Activated CD4-positive, alpha-beta T cell treated with anti-CD3 and anti-CD28 coated beads for 36 hours (primary cell): ENCODE data around the gene OR1E1. TPM values are rescaled to one million over a fixed set of nuclear protein-coding genes. Genes with fewer than 3 reads are reported as not detected.
"Not testable (repeated sequence)": the region's sequence is repeated elsewhere in the genome, so short reads cannot be mapped to it uniquely, and the experiment has no call there.

Source experiments
- ATAC-seq: fragments of 200-7000 bp; cut with Tn5 transposase; one replicate; pipeline ENCODE4 v1.10.0; 2021; ENCODE audit warnings: mild to moderate bottlenecking, moderate library complexity
- CTCF ChIA-PET: fragments of 350-600 bp; sonication (Branson Sonifier 250); formaldehyde crosslinking; loops from one replicate; lab custom pipeline; 2021; ENCODE audit warnings: antibody characterized with exemption; lab: Charles Lee
- POLR2A ChIA-PET: fragments of 350-600 bp; sonication (Branson Sonifier 250); formaldehyde crosslinking; loops from one replicate; lab custom pipeline; 2021; ENCODE audit warnings: antibody characterized with exemption, inconsistent platforms; lab: Charles Lee
- DNase-seq: peaks from one replicate; pipeline ENCODE4 v3.0.0-alpha.2; 2020
- H3K27ac Mint-ChIP-seq: one replicate; pipeline ENCODE4 v1.8.0; 2021; ENCODE audit warnings: mixed read lengths
- H3K27me3 Mint-ChIP-seq: one replicate; pipeline ENCODE4 v1.8.0; 2021; ENCODE audit warnings: mixed read lengths
- H3K36me3 Mint-ChIP-seq: one replicate; pipeline ENCODE4 v1.8.0; 2021; ENCODE audit warnings: low read depth, mixed read lengths
- H3K4me1 Mint-ChIP-seq: one replicate; pipeline ENCODE4 v1.8.0; 2021; ENCODE audit warnings: mixed read lengths
- H3K4me3 Mint-ChIP-seq: one replicate; pipeline ENCODE4 v1.8.0; 2021; ENCODE audit warnings: mild to moderate bottlenecking, moderate library complexity, mixed read lengths
- H3K9me3 Mint-ChIP-seq: one replicate; pipeline ENCODE4 v1.8.0; 2021; ENCODE audit warnings: low read depth, mixed read lengths
- intact Hi-C, 2 experiments: fragments of 100-400 bp; cut with DNase I in 1 of 2; cut with micrococcal nuclease in 1 of 2; formaldehyde crosslinking; loops; one replicate each; pipeline versions ENCODE4 v1.14.2 to v1.15.1; 2022 to 2024; cut with DNase I, micrococcal nuclease
- total RNA-seq, 2 experiments: library from RNA; stranded (reverse); gene quantifications; one replicate each; pipeline ENCODE4 v1.2.3, GENCODE V29; 2021

Gene OR1E1
- total RNA-seq, 2 experiments from 2014 or later = not detected

- Mint-ChIP-seq H3K4me1 (no peaks in the 10 kb centered on the region), H3K36me3 (no peaks in the 10 kb centered on the region), H3K9me3 (no peaks in the 10 kb centered on the region), H3K27me3 (peaks cover 13% of the 10 kb centered on the region), H3K4me3 (no peak overlapping the region), H3K27ac (no peak overlapping the region)
- ChIA-PET CTCF (interaction anchor here (0.7 kb wide), 1 partner anchor 243 kb away, joined by 4 read pairs; no protein-coding TSS in a partner anchor), POLR2A (no interaction called here)
- no peak for ATAC-seq
- intact Hi-C loops = no loop called here
- DNase-seq = no peak
Measured at GRCh38 chr17:3400055-3400454, 1.8 kb upstream of the OR1E1 start.

- CTCF ChIA-PET, ATAC-seq, intact Hi-C loops, H3K9me3 Mint-ChIP-seq, H3K4me1 Mint-ChIP-seq, H3K4me3 Mint-ChIP-seq, H3K27ac Mint-ChIP-seq, POLR2A ChIA-PET, H3K36me3 Mint-ChIP-seq: not testable (repeated sequence)
- peak; percentile 49 for DNase-seq
- peaks cover 16% of the 10 kb centered on the region for H3K27me3 Mint-ChIP-seq
Measured at GRCh38 chr17:3397801-3398200, 409 bp downstream of the OR1E1 start.

DNA sequence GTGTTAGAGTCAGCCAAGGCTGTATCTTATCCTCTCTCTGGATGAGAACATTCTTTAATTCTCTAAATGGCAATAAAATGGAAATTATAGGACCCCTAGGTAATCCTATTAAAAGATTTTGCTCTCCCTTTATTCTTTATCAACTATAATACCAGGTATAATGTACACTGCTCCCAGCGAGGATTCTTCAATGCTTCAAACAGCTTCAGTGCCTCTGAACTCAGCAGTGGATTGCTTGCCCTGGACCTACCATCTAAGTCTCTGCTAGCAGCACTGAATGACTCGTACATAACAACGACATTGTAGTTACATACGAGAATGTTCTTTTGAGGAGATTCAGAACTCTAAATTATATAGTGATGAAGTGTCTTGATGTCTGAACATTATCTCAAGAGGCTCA, 8.4 kb downstream of the OR1E1 start:
- ChIA-PET POLR2A (no interaction called here), CTCF (interaction anchor here (0.9 kb wide), 1 partner anchor 156 kb away, joined by 3 read pairs; no protein-coding TSS in a partner anchor)
- Mint-ChIP-seq H3K27me3 (peaks cover 29% of the 10 kb centered on the region), H3K9me3 (no peaks in the 10 kb centered on the region), H3K4me1 (peaks cover 2% of the 10 kb centered on the region), H3K36me3 (no peaks in the 10 kb centered on the region), H3K4me3 (no peak overlapping the region), H3K27ac (no peak overlapping the region)
- ATAC-seq (no peak), DNase-seq (no peak)
- intact Hi-C loops = no loop called here

DNA sequence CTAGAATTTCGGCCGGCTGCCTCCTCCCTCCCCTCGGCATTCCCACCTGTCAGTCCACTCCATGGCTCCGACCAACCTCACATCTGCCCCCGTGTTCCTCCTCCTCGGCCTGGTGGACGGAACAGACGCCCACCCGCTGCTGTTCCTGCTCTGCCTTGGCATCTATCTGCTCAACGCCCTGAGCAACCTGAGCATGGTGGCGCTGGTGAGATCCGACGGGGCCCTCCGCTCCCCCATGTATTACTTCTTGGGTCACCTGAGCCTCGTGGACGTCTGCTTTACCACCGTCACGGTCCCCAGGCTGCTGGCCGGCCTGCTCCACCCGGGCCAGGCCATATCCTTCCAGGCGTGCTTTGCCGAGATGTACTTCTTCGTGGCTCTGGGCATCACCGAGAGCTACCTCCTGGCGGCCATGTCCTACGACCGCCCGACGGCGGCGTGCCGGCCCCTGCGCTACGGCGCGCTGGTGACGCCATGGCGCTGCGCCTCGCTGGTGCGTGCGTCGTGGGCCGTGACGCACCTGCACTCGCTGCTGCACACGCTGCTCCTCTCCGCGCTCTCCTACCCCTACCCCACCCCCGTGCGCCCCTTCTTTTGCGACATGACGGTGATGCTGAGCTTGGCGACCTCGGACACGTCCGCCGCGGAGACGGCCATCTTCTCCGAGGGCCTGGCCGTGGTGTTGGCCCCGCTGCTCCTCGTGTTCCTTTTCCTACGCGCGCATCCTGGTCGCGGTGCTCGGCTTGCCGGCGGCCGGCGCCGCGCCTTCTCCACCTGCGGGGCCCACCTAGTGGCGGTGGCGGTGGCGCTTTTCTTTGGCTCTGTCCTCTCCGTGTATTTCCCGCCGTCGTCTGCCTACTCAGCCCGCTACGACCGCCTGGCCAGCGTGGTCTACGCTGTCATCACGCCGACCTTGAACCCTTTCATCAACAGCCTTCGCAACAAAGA, 12.1 kb downstream of the OR1E1 start, which contains the start of gene OR3A2:
OR3A2 (minus strand) TSS at position 440 of the 948 bp plus-strand sequence.
- intact Hi-C loops = no loop called here
- peak within 1 kb of the TSS; percentile 72 for H3K27ac Mint-ChIP-seq
- no peaks in the 10 kb centered on the region for H3K36me3 Mint-ChIP-seq
- H3K4me3 Mint-ChIP-seq = peak within 1 kb of the TSS; percentile 73
- POLR2A ChIA-PET = interaction anchor here (0.6 kb wide), 1 partner anchor 598 kb away, joined by 5 read pairs; no protein-coding TSS in a partner anchor
- DNase-seq = peak; percentile 67
- H3K9me3 Mint-ChIP-seq = no peaks in the 10 kb centered on the region
- peaks cover 2% of the 10 kb centered on the region for H3K4me1 Mint-ChIP-seq
- H3K27me3 Mint-ChIP-seq = peaks cover 23% of the 10 kb centered on the region
- peak; percentile 97 for ATAC-seq
- CTCF ChIA-PET = no interaction called here

- ChIA-PET POLR2A (no interaction called here), CTCF (no interaction called here)
- H3K36me3 Mint-ChIP-seq = peaks cover 2% of the 10 kb centered on the region
- peaks cover 2% of the 10 kb centered on the region for H3K4me1 Mint-ChIP-seq
- intact Hi-C loops = no loop called here
- H3K9me3 Mint-ChIP-seq = no peaks in the 10 kb centered on the region
- H3K27ac Mint-ChIP-seq = no peak overlapping the region
- H3K27me3 Mint-ChIP-seq = peaks cover 20% of the 10 kb centered on the region
- DNase-seq (no peak), ATAC-seq (no peak)
- H3K4me3 Mint-ChIP-seq = no peak overlapping the region
Measured at GRCh38 chr17:3381957-3382356, 16.3 kb downstream of the OR1E1 start.

DNA sequence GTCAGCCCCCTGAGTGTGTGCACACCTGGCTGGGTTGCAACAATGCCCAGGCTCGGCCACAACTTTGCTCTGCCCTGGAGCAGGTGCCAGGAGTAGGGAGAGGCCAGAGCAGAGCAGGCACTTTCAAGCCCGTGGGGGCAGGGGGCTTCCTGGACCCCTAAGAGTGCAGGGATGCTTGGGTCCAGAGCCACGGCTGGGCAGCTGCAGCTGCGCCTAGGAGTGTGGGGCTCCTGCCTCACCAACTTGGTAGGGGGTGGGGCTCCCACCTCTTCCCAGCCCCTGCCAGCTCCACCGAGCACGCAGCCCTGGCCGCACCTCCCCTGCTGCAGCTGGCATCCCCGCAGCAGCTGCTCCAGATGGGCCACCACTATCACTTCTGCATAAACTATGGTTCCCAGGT, 19.9 kb downstream of the OR1E1 start:
- no peak overlapping the region for H3K4me3 Mint-ChIP-seq
- no peak overlapping the region for H3K27ac Mint-ChIP-seq
- intact Hi-C loops = no loop called here
- H3K27me3 Mint-ChIP-seq = peaks cover 7% of the 10 kb centered on the region
- H3K36me3 Mint-ChIP-seq = peaks cover 2% of the 10 kb centered on the region
- ChIA-PET CTCF (no interaction called here), POLR2A (no interaction called here)
- peaks cover 17% of the 10 kb centered on the region for H3K9me3 Mint-ChIP-seq
- no peaks in the 10 kb centered on the region for H3K4me1 Mint-ChIP-seq
- DNase-seq = no peak
- no peak for ATAC-seq

- ATAC-seq, H3K27ac Mint-ChIP-seq, intact Hi-C loops, H3K36me3 Mint-ChIP-seq, H3K4me3 Mint-ChIP-seq, POLR2A ChIA-PET, DNase-seq, H3K4me1 Mint-ChIP-seq, CTCF ChIA-PET: not testable (repeated sequence)
- Mint-ChIP-seq H3K27me3 (peaks cover 10% of the 10 kb centered on the region), H3K9me3 (peaks cover 30% of the 10 kb centered on the region)
Measured at GRCh38 chr17:3371167-3371566, 27.0 kb downstream of the OR1E1 start.

Other genes with a start within 250 kb of the OR1E1 start
- not detected for gene OR1A2, start 200.9 kb downstream of the OR1E1 start, total RNA-seq
- not detected for gene OR1A1, start 190.7 kb downstream of the OR1E1 start, total RNA-seq
- under 1 TPM; 0.25 to 0.56 TPM for gene OR3A1, start 100.0 kb downstream of the OR1E1 start, total RNA-seq
- 1 to 10 TPM; 2.5 to 3.5 TPM for gene OR3A2, start 12.1 kb downstream of the OR1E1 start, total RNA-seq
- gene OR3A3, start 13.0 kb upstream of the OR1E1 start, total RNA-seq = not detected
- gene OR1E2, start 35.4 kb upstream of the OR1E1 start, total RNA-seq = not detected
- gene SPATA22, start 73.4 kb upstream of the OR1E1 start, total RNA-seq = 1 to 10 TPM in 1 of 2 experiments, under 1 TPM in 1; 0.44 to 1.6 TPM
- not detected for gene ASPA, start 77.6 kb upstream of the OR1E1 start, total RNA-seq
- under 1 TPM; 0.61 to 0.89 TPM for gene TRPV3, start 159.4 kb upstream of the OR1E1 start, total RNA-seq
- 1 to 10 TPM; 1.8 to 2.7 TPM for gene TRPV1, start 211.0 kb upstream of the OR1E1 start, total RNA-seq
- 10 to 100 TPM; 12.5 to 15.0 TPM for gene SHPK, start 237.8 kb upstream of the OR1E1 start, total RNA-seq
- gene CTNS, start 238.3 kb upstream of the OR1E1 start, total RNA-seq = 10 to 100 TPM; 10.1 to 11.1 TPM